ENCODE results near the gene CCN2. TPM values are rescaled to one million over a fixed set of nuclear protein-coding genes. Genes with fewer than 3 reads are reported as not detected.
"Not testable (repeated sequence)": the region's sequence is repeated elsewhere in the genome, so short reads cannot be mapped to it uniquely, and the experiment has no call there.

The CCN2 gene
- total RNA-seq, 1 donor from 2014 or later: 54.5 TPM

DNA sequence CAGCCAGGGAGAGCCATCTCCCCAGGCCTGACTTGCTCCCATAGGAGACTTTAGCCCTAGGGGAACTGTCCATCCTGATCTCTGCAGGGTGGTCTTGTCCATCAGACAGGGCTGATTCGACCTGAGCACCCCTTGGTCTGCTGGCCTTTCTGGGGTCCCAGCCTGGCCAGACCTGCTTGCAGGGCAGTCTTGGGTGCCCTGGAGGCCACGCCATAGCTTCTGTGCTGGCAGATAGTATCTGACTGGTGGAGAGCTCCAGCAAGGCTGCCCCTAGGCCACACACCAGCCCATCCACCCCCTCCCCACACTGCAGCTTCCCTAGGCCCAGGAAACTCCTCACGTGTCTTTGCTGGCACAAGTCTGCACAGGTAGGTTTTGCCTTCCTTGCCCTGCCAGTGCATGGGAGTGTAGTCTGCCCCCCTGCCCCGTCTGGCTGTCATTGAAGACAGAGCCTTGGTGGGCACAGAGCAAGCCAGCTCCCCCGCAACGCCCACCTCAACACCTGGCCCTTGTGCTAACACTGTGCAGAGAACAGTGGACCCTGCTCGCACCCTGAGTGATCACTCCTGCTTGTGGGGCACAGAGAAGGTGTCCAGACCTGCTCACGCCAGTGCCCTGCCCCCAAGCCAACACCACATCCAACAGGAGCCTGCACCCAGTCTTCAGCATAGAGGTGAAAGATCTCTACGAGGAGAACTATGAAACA is 32.4 kb downstream of the CCN2 start:
- no peaks in the 10 kb centered on the region for H3K36me3 ChIP-seq
- no peak for TF ChIP-seq EZH2phosphoT487 (IDR thresholded peaks at IDR 0.05)
- no peak overlapping the region for H3K27ac ChIP-seq
- no peaks in the 10 kb centered on the region for H3K79me2 ChIP-seq (ENCODE audit: low read depth)
- H3K9ac ChIP-seq: no peak overlapping the region
- no peaks in the 10 kb centered on the region for H3K4me1 ChIP-seq
- no peak for DNase-seq (ENCODE audit: low spot score)
- no peak overlapping the region for H3K4me3 ChIP-seq
- peaks cover 25% of the 10 kb centered on the region for H3K9me3 Mint-ChIP-seq
- no peak overlapping the region for H3K4me2 ChIP-seq
- no peaks in the 10 kb centered on the region for H3F3A ChIP-seq (ENCODE audit: low read depth)
- H3K9me3 ChIP-seq (ENCODE audit: low read depth): no peaks in the 10 kb centered on the region
- no peaks in the 10 kb centered on the region for H3K27me3 ChIP-seq
- peak overlapping the region; percentile 24 for H3K27ac Mint-ChIP-seq
- no peaks in the 10 kb centered on the region for H4K20me1 ChIP-seq (ENCODE audit: low read depth)
- no peaks in the 10 kb centered on the region for H3K4me1 Mint-ChIP-seq
- H2AFZ ChIP-seq (replicated peaks): no peak overlapping the region
- no peaks in the 10 kb centered on the region for H3K36me3 Mint-ChIP-seq
- H3K27me3 Mint-ChIP-seq (ENCODE audit: insufficient read depth, low read depth): peaks cover 5% of the 10 kb centered on the region
- no peak overlapping the region for H3K4me3 Mint-ChIP-seq

DNA sequence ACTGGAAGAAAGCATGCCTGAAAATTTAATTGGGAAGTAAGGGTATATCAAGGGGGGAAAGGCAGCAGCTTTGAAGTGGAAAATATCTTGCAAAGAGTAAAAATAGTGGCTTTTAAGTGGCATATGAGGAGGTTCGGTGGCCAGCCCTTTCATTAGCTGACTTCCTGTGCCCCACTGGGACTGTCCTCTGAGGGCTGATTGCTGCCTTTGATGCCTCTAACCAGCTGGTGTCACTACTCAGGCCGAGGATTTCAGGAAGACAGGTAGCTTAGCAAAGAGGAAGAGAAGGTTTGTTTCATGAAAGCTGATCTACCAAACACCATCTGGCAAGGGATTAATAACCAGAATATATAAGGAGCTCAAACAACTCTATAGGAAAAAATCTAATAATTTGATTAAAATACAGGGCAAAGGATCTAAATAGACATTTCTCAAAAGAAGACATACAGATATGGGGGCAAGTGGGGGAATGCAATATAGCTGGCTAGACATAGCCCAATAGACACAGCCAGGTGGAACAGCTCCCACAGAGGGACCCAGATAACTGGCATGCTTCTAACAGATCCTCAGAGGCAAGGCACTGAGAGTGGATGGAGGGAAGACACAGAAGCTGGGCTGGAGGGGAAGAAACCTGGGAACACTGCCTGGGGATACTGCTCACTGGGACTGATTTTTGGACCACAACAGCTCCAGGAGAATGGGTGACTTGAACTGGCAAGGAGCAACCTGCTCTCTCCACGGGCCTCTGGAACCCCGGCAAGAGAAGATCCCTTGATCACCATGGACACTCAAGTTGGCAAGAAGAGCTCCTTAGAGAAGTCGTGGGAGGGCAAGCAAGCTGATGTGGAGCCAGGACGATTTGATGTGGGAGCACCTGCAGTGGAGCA is 33.2 kb downstream of the CCN2 start:
- TF ChIP-seq EZH2phosphoT487 (IDR thresholded peaks at IDR 0.05): no peak
- TF ChIP-seq, protein P1, sequence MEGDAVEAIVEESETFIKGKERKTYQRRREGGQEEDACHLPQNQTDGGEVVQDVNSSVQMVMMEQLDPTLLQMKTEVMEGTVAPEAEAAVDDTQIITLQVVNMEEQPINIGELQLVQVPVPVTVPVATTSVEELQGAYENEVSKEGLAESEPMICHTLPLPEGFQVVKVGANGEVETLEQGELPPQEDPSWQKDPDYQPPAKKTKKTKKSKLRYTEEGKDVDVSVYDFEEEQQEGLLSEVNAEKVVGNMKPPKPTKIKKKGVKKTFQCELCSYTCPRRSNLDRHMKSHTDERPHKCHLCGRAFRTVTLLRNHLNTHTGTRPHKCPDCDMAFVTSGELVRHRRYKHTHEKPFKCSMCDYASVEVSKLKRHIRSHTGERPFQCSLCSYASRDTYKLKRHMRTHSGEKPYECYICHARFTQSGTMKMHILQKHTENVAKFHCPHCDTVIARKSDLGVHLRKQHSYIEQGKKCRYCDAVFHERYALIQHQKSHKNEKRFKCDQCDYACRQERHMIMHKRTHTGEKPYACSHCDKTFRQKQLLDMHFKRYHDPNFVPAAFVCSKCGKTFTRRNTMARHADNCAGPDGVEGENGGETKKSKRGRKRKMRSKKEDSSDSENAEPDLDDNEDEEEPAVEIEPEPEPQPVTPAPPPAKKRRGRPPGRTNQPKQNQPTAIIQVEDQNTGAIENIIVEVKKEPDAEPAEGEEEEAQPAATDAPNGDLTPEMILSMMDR (IDR thresholded peaks at IDR 0.05): no peak
- TF ChIP-seq EZH2 (IDR thresholded peaks at IDR 0.05): no peak
- H3F3A ChIP-seq (ENCODE audit: low read depth): no peaks in the 10 kb centered on the region

DNA sequence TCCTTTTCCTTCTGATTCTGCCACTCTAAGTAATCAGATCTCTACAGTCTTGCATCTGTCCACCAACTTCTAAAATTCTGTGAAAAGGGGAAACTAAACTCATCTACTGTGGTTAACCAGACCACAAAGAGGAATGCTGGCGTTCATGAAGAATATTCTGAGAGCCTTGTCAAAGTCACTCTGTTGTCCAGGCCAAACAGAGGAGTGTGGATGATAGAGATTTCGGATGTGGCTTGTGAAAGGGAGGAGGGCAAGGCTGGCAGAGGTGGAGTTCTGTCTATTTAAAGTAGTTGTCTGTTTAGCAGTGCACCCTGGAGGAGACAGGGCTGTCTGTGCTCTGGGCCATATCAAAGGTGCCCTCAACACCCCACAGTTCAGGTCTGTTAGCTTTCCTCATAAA is 33.9 kb downstream of the CCN2 start:
- no peaks in the 10 kb centered on the region for H3K9me3 ChIP-seq (ENCODE audit: low read depth)
- H3K27me3 Mint-ChIP-seq (ENCODE audit: insufficient read depth, low read depth): peaks cover 5% of the 10 kb centered on the region
- no peak overlapping the region for H3K4me2 ChIP-seq
- H3K9ac ChIP-seq: no peak overlapping the region
- no peak overlapping the region for H3K4me3 Mint-ChIP-seq
- H3K4me3 ChIP-seq: no peak overlapping the region
- no peaks in the 10 kb centered on the region for H3K79me2 ChIP-seq (ENCODE audit: low read depth)
- H2AFZ ChIP-seq (replicated peaks): peak overlapping the region; percentile 7
- H3K27ac ChIP-seq: no peak overlapping the region
- no peaks in the 10 kb centered on the region for H3K36me3 ChIP-seq
- no peak for DNase-seq (ENCODE audit: low spot score)
- no peak overlapping the region for H3K27ac Mint-ChIP-seq
- H3K36me3 Mint-ChIP-seq: no peaks in the 10 kb centered on the region
- H3F3A ChIP-seq (ENCODE audit: low read depth): no peaks in the 10 kb centered on the region
- no peaks in the 10 kb centered on the region for H4K20me1 ChIP-seq (ENCODE audit: low read depth)
- H3K9me3 Mint-ChIP-seq: peaks cover 17% of the 10 kb centered on the region
- TF ChIP-seq EZH2phosphoT487 (IDR thresholded peaks at IDR 0.05): no peak
- no peaks in the 10 kb centered on the region for H3K4me1 Mint-ChIP-seq
- no peaks in the 10 kb centered on the region for H3K27me3 ChIP-seq
- no peaks in the 10 kb centered on the region for H3K4me1 ChIP-seq

More for the DNA sequence above, 33.2 kb downstream of the CCN2 start:
- Histone ChIP-seq H2AFZ (replicated peaks) (peak overlapping the region; percentile 7), H4K20me1 (ENCODE audit: low read depth) (no peaks in the 10 kb centered on the region), H3K4me1 (no peaks in the 10 kb centered on the region), H3K4me2 (no peak overlapping the region), H3K27ac (no peak overlapping the region), H3K79me2 (ENCODE audit: low read depth) (no peaks in the 10 kb centered on the region), H3K36me3 (no peaks in the 10 kb centered on the region), H3K9ac (no peak overlapping the region), H3K4me3 (no peak overlapping the region), H3K27me3 (no peaks in the 10 kb centered on the region), H3K9me3 (ENCODE audit: low read depth) (no peaks in the 10 kb centered on the region)
- Mint-ChIP-seq H3K27ac (no peak overlapping the region), H3K27me3 (ENCODE audit: insufficient read depth, low read depth) (peaks cover 5% of the 10 kb centered on the region), H3K4me1 (no peaks in the 10 kb centered on the region), H3K9me3 (peaks cover 24% of the 10 kb centered on the region), H3K36me3 (no peaks in the 10 kb centered on the region), H3K4me3 (no peak overlapping the region)
- no peak for DNase-seq (ENCODE audit: low spot score)

DNA sequence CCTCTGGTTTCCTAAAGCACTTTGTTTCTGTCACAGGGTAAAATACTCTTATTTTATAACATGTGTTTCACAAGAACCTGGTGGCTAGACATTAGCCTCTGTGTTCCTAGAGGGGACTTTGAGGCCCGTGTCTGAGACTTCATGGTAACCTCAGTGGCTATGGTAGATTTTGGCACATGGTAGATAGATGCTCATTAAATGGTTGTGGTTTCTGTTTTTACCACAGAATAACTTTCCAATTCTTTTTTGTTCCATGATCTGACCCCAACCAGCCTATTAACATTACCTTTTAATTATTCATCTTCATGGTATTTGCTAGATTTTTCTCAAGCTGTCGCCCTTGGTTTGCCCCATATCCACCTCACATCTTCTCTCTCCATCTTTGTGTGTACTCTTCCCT is 34.3 kb downstream of the CCN2 start:
- no peaks in the 10 kb centered on the region for H3K4me1 Mint-ChIP-seq
- H3K4me1 ChIP-seq: no peaks in the 10 kb centered on the region
- no peaks in the 10 kb centered on the region for H4K20me1 ChIP-seq (ENCODE audit: low read depth)
- H3K9me3 ChIP-seq (ENCODE audit: low read depth): no peaks in the 10 kb centered on the region
- H3K9me3 Mint-ChIP-seq: peaks cover 14% of the 10 kb centered on the region
- H3K27ac ChIP-seq: no peak overlapping the region
- no peak overlapping the region for H3K9ac ChIP-seq
- peaks cover 5% of the 10 kb centered on the region for H3K27me3 Mint-ChIP-seq (ENCODE audit: insufficient read depth, low read depth)
- no peak overlapping the region for H3K4me2 ChIP-seq
- no peak for TF ChIP-seq EZH2phosphoT487 (IDR thresholded peaks at IDR 0.05)
- no peak for TF ChIP-seq EZH2 (IDR thresholded peaks at IDR 0.05)
- TF ChIP-seq, protein P1 (IDR thresholded peaks at IDR 0.05): no peak
- no peaks in the 10 kb centered on the region for H3K27me3 ChIP-seq
- DNase-seq (ENCODE audit: low spot score): no peak
- no peaks in the 10 kb centered on the region for H3K36me3 Mint-ChIP-seq
- no peaks in the 10 kb centered on the region for H3K36me3 ChIP-seq
- no peaks in the 10 kb centered on the region for H3K79me2 ChIP-seq (ENCODE audit: low read depth)
- peak overlapping the region; percentile 26 for H3K27ac Mint-ChIP-seq
- no peaks in the 10 kb centered on the region for H3F3A ChIP-seq (ENCODE audit: low read depth)
- no peak overlapping the region for H3K4me3 Mint-ChIP-seq
- no peak overlapping the region for H3K4me3 ChIP-seq
- no peak overlapping the region for H2AFZ ChIP-seq (replicated peaks)

DNA sequence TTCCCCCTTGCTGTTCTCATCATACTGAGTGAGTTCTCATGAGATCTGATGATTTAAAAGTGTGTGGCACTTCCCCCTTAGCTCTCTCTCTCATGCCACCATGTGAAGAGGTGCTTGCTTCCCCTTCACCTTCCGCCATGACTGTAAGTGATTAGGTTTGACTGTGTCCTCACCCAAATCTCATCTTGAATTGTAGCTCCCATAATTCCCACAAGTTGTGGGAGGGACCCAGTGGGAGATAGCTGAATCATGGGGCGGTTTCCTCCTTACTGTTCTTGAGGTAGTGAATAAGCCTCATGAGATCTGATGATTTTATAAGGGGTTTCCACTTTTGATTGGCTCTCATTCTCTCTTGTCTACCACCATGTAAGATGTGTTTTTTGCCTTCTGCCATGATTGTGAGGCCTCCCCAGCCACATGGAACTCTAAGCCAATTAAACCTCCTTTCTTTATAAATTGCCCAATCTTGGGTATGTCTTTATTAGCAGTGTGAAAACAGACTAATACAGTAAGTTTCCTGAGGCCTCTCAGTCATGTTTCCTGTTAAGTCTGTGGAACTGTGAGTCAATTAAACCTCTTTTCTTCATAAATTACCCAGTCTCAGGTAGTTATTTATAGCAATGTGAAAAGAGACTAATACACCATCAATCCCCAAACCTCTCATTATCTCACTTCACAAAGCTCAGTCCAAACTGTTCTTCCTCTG is 34.9 kb downstream of the CCN2 start:
- not testable (repeated sequence) for H3K4me1 Mint-ChIP-seq, H3K9me3 Mint-ChIP-seq, H3K36me3 ChIP-seq

More for the DNA sequence above, 34.9 kb downstream of the CCN2 start:
- not testable (repeated sequence) for H3F3A ChIP-seq (ENCODE audit: low read depth); H3K27ac ChIP-seq; H2AFZ ChIP-seq (replicated peaks); H3K4me1 ChIP-seq; H3K4me3 ChIP-seq; H3K9ac ChIP-seq; H3K4me2 ChIP-seq; H3K27me3 Mint-ChIP-seq (ENCODE audit: insufficient read depth, low read depth); H3K9me3 ChIP-seq (ENCODE audit: low read depth); H3K27me3 ChIP-seq; H4K20me1 ChIP-seq (ENCODE audit: low read depth); H3K36me3 Mint-ChIP-seq; DNase-seq (ENCODE audit: low spot score); H3K79me2 ChIP-seq (ENCODE audit: low read depth); H3K4me3 Mint-ChIP-seq
- peak overlapping the region; percentile 26 for H3K27ac Mint-ChIP-seq
